Caco-2 (cell line): ENCODE results near the gene HCFC1R1. TPM values are rescaled to one million over a fixed set of nuclear protein-coding genes. Genes with fewer than 3 reads are reported as not detected.
A peak's percentile ranks its signal among the peaks of the same experiment; 100 is the strongest.

ENCODE experiments used
- BruUV-seq: library from RNA; stranded (reverse); fragments of 400-500 nt; replicated peaks from 2 replicates; lab custom pipeline; 2021; lab: Mats Ljungman, UMichigan
- CTCF ChIA-PET: fragments of 300-600 bp; sonication (Branson Sonifier 250); formaldehyde crosslinking; loops from one replicate; lab custom pipeline; 2022; ENCODE audit warnings: antibody characterized with exemption; lab: Charles Lee
- POLR2A ChIA-PET: fragments of 300-600 bp; sonication (Branson Sonifier 250); formaldehyde crosslinking; loops from one replicate; lab custom pipeline; 2022; ENCODE audit warnings: antibody characterized with exemption; lab: Charles Lee
- DNase-seq, 2 experiments: peaks; one replicate each; pipeline versions ENCODE4 v3.0.0 to v3.0.0-alpha.2; 2020 to 2022
- H3K27me3 ChIP-seq: replicated peaks from 2 replicates; pipeline ENCODE4 v1.6.0; 2011; ENCODE audit warnings: low read length; ENCODE audit not compliant: control insufficient read depth, insufficient read depth
- H3K36me3 ChIP-seq: 2 replicates; pipeline ENCODE4 v1.5.1; 2011; ENCODE audit warnings: low read length; ENCODE audit not compliant: control insufficient read depth, insufficient read depth
- H3K4me1 ChIP-seq: fragments of 250-450 bp; sonication (Bioruptor Pico); 2 replicates; pipeline ENCODE4 v1.5.1; 2020; ENCODE audit warnings: mild to moderate bottlenecking
- H3K4me3 ChIP-seq: 2 replicates; pipeline ENCODE4 v1.5.1; 2011; ENCODE audit warnings: low read depth, mild to moderate bottlenecking, control low read depth, low read length
- H3K9me3 ChIP-seq: fragments of 250-450 bp; sonication (Bioruptor Pico); 2 replicates; pipeline ENCODE4 v1.5.1; 2020; ENCODE audit warnings: mild to moderate bottlenecking, moderate library complexity
- H3K27ac Mint-ChIP-seq: one replicate; pipeline ENCODE4 v1.8.0; 2022; ENCODE audit warnings: mixed read lengths; ENCODE audit not compliant: unreplicated experiment
- H3K27me3 Mint-ChIP-seq: one replicate; pipeline ENCODE4 v1.8.0; 2022; ENCODE audit warnings: mixed read lengths; ENCODE audit not compliant: insufficient read depth, unreplicated experiment
- H3K36me3 Mint-ChIP-seq: one replicate; pipeline ENCODE4 v1.8.0; 2022; ENCODE audit warnings: mild to moderate bottlenecking, mixed read lengths; ENCODE audit not compliant: insufficient read depth, unreplicated experiment
- H3K4me1 Mint-ChIP-seq: one replicate; pipeline ENCODE4 v1.8.0; 2022; ENCODE audit warnings: low read depth, mixed read lengths; ENCODE audit not compliant: unreplicated experiment
- H3K4me3 Mint-ChIP-seq: one replicate; pipeline ENCODE4 v1.8.0; 2022; ENCODE audit warnings: mild to moderate bottlenecking, moderate library complexity, mixed read lengths; ENCODE audit not compliant: unreplicated experiment
- H3K9me3 Mint-ChIP-seq: one replicate; pipeline ENCODE4 v1.8.0; 2022; ENCODE audit warnings: mixed read lengths; ENCODE audit not compliant: unreplicated experiment
- intact Hi-C: fragments of 100-400 bp; cut with micrococcal nuclease; formaldehyde crosslinking; loops from one replicate; pipeline ENCODE4 v1.10.0; 2022; ENCODE audit not compliant: unreplicated experiment
- total RNA-seq: library from RNA; stranded (reverse); gene quantifications from 2 replicates; pipeline ENCODE4 v1.2.3, GENCODE V29; 2022
- TF ChIP-seq, protein P1 (sequence below), 2 experiments: fragments of 200-600 bp in 1 of 2; IDR thresholded peaks; 1 replicate in 1 of 2; 2 replicates in 1 of 2; pipeline versions ENCODE4 v1.5.1 to v1.8.0; 2011 to 2022; ENCODE audit warnings: antibody characterized with exemption in 1 of 2, control low read depth in 1 of 2, inconsistent platforms in 1 of 2, low read depth in 1 of 2, low read length in 1 of 2, mild to moderate bottlenecking in 1 of 2, moderate library complexity in 1 of 2; ENCODE audit not compliant: insufficient read depth in 1 of 2, severe bottlenecking in 1 of 2, unreplicated experiment in 1 of 2

HCFC1R1 gene
- total RNA-seq, 1 experiment from 2014 or later = 44.9 TPM

DNA sequence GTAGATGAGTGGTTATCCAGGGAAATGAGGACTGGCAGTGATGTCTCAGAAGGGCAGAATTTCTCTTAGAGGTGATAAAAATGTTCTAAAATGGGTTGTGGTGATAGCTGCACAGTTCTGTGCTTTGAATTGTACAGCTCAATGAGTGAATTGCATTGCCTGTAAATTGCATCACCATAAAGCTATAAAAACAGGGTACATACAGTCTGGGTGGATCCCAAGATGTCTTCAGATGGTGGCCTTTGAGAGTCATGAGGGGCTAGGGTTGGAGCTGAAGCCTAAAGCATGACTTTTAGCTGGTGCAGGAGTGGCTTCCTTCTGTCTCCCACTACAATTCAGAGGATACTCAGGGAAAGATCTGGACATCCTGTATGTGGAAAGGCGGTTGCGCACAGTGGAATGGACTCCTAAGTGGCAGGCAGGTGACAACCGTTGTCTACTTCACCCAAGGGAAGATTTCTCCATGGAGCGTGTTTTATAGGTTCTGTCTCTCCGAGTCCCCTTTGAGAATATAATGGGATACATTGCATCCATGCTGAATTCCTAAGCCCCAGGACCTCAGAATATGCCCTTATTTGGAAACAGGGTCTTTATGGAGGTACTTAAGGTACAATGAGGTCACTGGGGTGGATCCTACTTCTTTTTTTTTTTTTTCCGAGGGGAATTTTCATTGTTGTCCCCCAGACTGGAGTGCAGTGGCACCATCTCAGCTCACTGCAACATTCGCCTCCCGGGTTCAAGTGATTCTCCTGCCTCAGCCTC, 40.1 kb upstream of the HCFC1R1 start:
- H3K36me3 Mint-ChIP-seq = peaks cover 13% of the 10 kb centered on the region
- no peak overlapping the region for H3K4me3 ChIP-seq
- no TSS peak for BruUV-seq
- H3K4me1 Mint-ChIP-seq = no peaks in the 10 kb centered on the region
- H3K27ac Mint-ChIP-seq = peak overlapping the region; percentile 79
- no peak for DNase-seq
- ChIA-PET POLR2A (interaction anchor here (0.5 kb wide), 1 partner anchor 60 kb away, joined by 9 read pairs; no protein-coding TSS in a partner anchor), CTCF (no interaction called here)
- TF ChIP-seq, protein P1, sequence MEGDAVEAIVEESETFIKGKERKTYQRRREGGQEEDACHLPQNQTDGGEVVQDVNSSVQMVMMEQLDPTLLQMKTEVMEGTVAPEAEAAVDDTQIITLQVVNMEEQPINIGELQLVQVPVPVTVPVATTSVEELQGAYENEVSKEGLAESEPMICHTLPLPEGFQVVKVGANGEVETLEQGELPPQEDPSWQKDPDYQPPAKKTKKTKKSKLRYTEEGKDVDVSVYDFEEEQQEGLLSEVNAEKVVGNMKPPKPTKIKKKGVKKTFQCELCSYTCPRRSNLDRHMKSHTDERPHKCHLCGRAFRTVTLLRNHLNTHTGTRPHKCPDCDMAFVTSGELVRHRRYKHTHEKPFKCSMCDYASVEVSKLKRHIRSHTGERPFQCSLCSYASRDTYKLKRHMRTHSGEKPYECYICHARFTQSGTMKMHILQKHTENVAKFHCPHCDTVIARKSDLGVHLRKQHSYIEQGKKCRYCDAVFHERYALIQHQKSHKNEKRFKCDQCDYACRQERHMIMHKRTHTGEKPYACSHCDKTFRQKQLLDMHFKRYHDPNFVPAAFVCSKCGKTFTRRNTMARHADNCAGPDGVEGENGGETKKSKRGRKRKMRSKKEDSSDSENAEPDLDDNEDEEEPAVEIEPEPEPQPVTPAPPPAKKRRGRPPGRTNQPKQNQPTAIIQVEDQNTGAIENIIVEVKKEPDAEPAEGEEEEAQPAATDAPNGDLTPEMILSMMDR (IDR thresholded peaks at IDR 0.05; ENCODE audit: insufficient read depth in 1 of 2, low read depth in 1 of 2, low read length in 1 of 2, severe bottlenecking in 1 of 2, unreplicated experiment in 1 of 2) = no peak
- no peaks in the 10 kb centered on the region for H3K9me3 Mint-ChIP-seq
- H3K36me3 ChIP-seq = no peaks in the 10 kb centered on the region
- no peaks in the 10 kb centered on the region for H3K27me3 ChIP-seq
- H3K9me3 ChIP-seq = no peaks in the 10 kb centered on the region
- intact Hi-C loops = no loop called here
- no peaks in the 10 kb centered on the region for H3K27me3 Mint-ChIP-seq
- peak overlapping the region; percentile 26 for H3K4me3 Mint-ChIP-seq
- H3K4me1 ChIP-seq = peaks cover 30% of the 10 kb centered on the region

DNA sequence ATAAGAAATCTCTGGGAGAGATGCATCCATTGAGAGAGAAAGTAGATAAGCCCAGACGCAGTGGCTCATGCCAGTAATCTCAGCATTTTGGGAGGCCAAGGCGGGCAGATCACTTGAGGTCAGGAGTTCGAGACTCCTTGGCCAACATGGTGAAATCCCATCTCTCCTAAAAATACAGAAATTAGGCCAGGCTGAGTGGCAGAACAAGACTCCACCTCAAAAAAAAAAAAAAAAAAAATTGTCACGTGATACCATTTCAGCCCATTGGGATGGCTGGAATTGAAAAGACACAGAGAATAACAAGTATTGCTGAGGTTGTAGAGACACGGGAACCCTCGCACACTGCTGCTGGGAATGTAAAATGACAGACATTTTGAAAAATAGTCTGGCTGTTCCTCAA, 38.8 kb upstream of the HCFC1R1 start:
- no peaks in the 10 kb centered on the region for H3K27me3 Mint-ChIP-seq
- no peaks in the 10 kb centered on the region for H3K36me3 ChIP-seq
- DNase-seq = no peak
- H3K9me3 Mint-ChIP-seq = no peaks in the 10 kb centered on the region
- CTCF ChIA-PET = no interaction called here
- H3K4me1 Mint-ChIP-seq = no peaks in the 10 kb centered on the region
- no peak overlapping the region for H3K4me3 ChIP-seq
- BruUV-seq = no TSS peak
- TF ChIP-seq, protein P1 (IDR thresholded peaks at IDR 0.05; ENCODE audit: insufficient read depth in 1 of 2, low read depth in 1 of 2, low read length in 1 of 2, severe bottlenecking in 1 of 2, unreplicated experiment in 1 of 2) = no peak
- POLR2A ChIA-PET = no interaction called here
- peaks cover 30% of the 10 kb centered on the region for H3K4me1 ChIP-seq
- no peaks in the 10 kb centered on the region for H3K9me3 ChIP-seq
- H3K27me3 ChIP-seq = no peaks in the 10 kb centered on the region
- intact Hi-C loops = no loop called here
- H3K27ac Mint-ChIP-seq = no peak overlapping the region
- H3K36me3 Mint-ChIP-seq = peaks cover 13% of the 10 kb centered on the region
- H3K4me3 Mint-ChIP-seq = no peak overlapping the region

DNA sequence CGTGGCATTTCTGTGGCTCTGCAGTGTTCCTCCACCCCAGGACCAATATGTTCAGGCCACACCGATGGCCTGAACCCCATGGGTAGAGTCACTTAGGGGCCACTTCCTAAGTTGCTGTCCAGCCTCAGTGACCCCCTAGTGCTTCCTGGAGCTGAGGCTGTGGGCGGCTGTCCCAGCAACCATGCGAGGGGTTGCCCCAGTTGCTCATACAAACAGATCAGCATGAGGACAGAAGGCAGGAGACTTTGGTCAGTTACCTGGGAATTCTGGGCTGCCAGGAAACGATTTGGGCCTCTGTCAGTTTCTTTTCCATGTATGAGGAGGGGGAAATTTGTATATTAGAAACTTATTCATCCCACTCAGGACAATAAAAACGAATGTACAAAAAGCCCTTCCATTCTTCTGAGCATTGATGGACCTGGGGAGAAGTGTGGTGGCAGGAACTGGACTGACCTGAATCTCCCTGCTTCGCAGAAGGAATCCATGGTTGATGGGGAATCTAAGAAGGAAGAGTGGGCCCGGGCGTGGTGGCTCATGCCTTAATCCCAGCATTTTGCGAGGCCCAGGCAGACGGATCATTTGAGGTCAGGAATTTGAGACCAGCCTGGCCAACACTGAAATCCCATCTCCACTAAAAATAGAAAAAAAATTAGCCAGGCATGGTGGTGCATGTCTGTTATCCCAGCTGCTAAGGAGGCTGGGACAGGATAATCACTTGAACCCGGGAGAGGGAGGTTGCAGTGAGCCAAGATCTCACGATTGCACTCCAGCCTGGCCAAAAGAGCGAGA, 36.8 kb upstream of the HCFC1R1 start:
- Mint-ChIP-seq H3K4me3 (no peak overlapping the region), H3K36me3 (peaks cover 5% of the 10 kb centered on the region), H3K27ac (peak overlapping the region; percentile 90), H3K27me3 (no peaks in the 10 kb centered on the region), H3K4me1 (no peaks in the 10 kb centered on the region), H3K9me3 (no peaks in the 10 kb centered on the region)
- no TSS peak for BruUV-seq
- DNase-seq = no peak
- H3K27me3 ChIP-seq = no peaks in the 10 kb centered on the region
- CTCF ChIA-PET = interaction anchor here (0.6 to 2.7 kb wide), 2 partner anchors 68 to 71 kb away, joined by 7 to 44 read pairs; no protein-coding TSS in a partner anchor
- TF ChIP-seq, protein P1 (IDR thresholded peaks at IDR 0.05; ENCODE audit: insufficient read depth in 1 of 2, low read depth in 1 of 2, low read length in 1 of 2, severe bottlenecking in 1 of 2, unreplicated experiment in 1 of 2) = no peak
- peaks cover 23% of the 10 kb centered on the region for H3K4me1 ChIP-seq
- no peaks in the 10 kb centered on the region for H3K9me3 ChIP-seq
- H3K4me3 ChIP-seq = no peak overlapping the region
- intact Hi-C loops = no loop called here
- POLR2A ChIA-PET = no interaction called here
- no peaks in the 10 kb centered on the region for H3K36me3 ChIP-seq
